Hepatocyte (in vitro differentiated cells): ENCODE results near the gene SCARF1.

ENCODE experiments used
- CTCF ChIP-seq: fragments of 200-600 bp; sonication (generic); IDR thresholded peaks from 2 replicates; pipeline ENCODE4 v1.5.1; 2016; ENCODE audit warnings: antibody characterized with exemption, mild to moderate bottlenecking; ENCODE audit not compliant: poor library complexity
- EZH2 ChIP-seq: fragments of 200-600 bp; sonication (generic); IDR thresholded peaks from 2 replicates; pipeline ENCODE4 v1.6.1; 2016; ENCODE audit warnings: antibody characterized with exemption, mild to moderate bottlenecking, borderline replicate concordance

GRCh38 chr17:1584167-1584566 is 61.4 kb downstream of the SCARF1 start:
- TF ChIP-seq CTCF (no peak), EZH2 (no peak)
